ENCODE measurements around the gene ROPN1.
"Not testable (repeated sequence)": the region's sequence is repeated elsewhere in the genome, so short reads cannot be mapped to it uniquely, and the experiment has no call there.

Gene ROPN1

GRCh38 chr3:124014366-124014942 lies 22.5 kb upstream of the ROPN1 start:
- DNase-seq (ENCODE audit: low read depth): no peak
- H3K4me3 ChIP-seq (ENCODE audit: low read depth, low read length): no peak overlapping the region
- TF ChIP-seq CTCF (IDR thresholded peaks at IDR 0.05; ENCODE audit: control insufficient read depth, extremely low read depth, insufficient read depth): no peak

GRCh38 chr3:124008321-124008720 lies 16.4 kb upstream of the ROPN1 start:
- not testable (repeated sequence) for DNase-seq (ENCODE audit: low read depth); H3K4me3 ChIP-seq (ENCODE audit: low read depth, low read length)

GRCh38 chr3:124007186-124007585 lies 15.3 kb upstream of the ROPN1 start:
- no peak for DNase-seq (ENCODE audit: low read depth)
- no peak for TF ChIP-seq CTCF (IDR thresholded peaks at IDR 0.05; ENCODE audit: control insufficient read depth, extremely low read depth, insufficient read depth)
- no peak overlapping the region for H3K4me3 ChIP-seq (ENCODE audit: low read depth, low read length)

- peak; percentile 40 for DNase-seq (ENCODE audit: low read depth)
- H3K4me3 ChIP-seq (ENCODE audit: low read depth, low read length): not testable (repeated sequence)
Measured at GRCh38 chr3:124002405-124003079, 10.6 kb upstream of the ROPN1 start.

GRCh38 chr3:124001366-124001765 lies 9.4 kb upstream of the ROPN1 start:
- H3K4me3 ChIP-seq (ENCODE audit: low read depth, low read length); DNase-seq (ENCODE audit: low read depth): not testable (repeated sequence)

GRCh38 chr3:123997543-123997942 lies 5.6 kb upstream of the ROPN1 start:
- H3K4me3 ChIP-seq (ENCODE audit: low read depth, low read length): no peak overlapping the region
- no peak for DNase-seq (ENCODE audit: low read depth)
- no peak for TF ChIP-seq CTCF (IDR thresholded peaks at IDR 0.05; ENCODE audit: control insufficient read depth, extremely low read depth, insufficient read depth)

- no peak for TF ChIP-seq CTCF (IDR thresholded peaks at IDR 0.05; ENCODE audit: control insufficient read depth, extremely low read depth, insufficient read depth)
- DNase-seq (ENCODE audit: low read depth): no peak
- H3K4me3 ChIP-seq (ENCODE audit: low read depth, low read length): no peak overlapping the region
Measured at GRCh38 chr3:123993818-123994217, 1.9 kb upstream of the ROPN1 start.

GRCh38 chr3:123986427-123986826 lies 5.5 kb downstream of the ROPN1 start:
- DNase-seq (ENCODE audit: low read depth): no peak
- TF ChIP-seq CTCF (IDR thresholded peaks at IDR 0.05; ENCODE audit: control insufficient read depth, extremely low read depth, insufficient read depth): no peak

More at GRCh38 chr3:123986427-123986826, 5.5 kb downstream of the ROPN1 start:
- H3K4me3 ChIP-seq (ENCODE audit: low read depth, low read length): no peak overlapping the region
